GM18909 (cell line): Measurements from ENCODE around the gene TM7SF3.
A peak's percentile ranks its signal among the peaks of the same experiment; 100 is the strongest.

Experiments
- ATAC-seq: cut with Tn5 transposase; IDR thresholded peaks from one replicate; pipeline ENCODE4 v1.9.1; 2021; ENCODE audit warnings: mild to moderate bottlenecking; ENCODE audit not compliant: unreplicated experiment, poor library complexity

TM7SF3 gene

GRCh38 chr12:27015730-27016076 lies 1.5 kb upstream of the TM7SF3 start:
- no peak for ATAC-seq

- ATAC-seq, result no peak
These were observed 910 bp upstream of the TM7SF3 start for GRCh38 chr12:27014859-27015729.

- ATAC-seq, result peak; percentile 32
These were observed 536 bp downstream of the TM7SF3 start for GRCh38 chr12:27013611-27014084.

- ATAC-seq, result no peak
These were observed 1.3 kb downstream of the TM7SF3 start for GRCh38 chr12:27012982-27013255.

- ATAC-seq, result no peak
These were observed 1.8 kb downstream of the TM7SF3 start for GRCh38 chr12:27012239-27012981.

- no peak for ATAC-seq
These were observed 4.3 kb downstream of the TM7SF3 start for GRCh38 chr12:27009881-27010301.

GRCh38 chr12:27008081-27008480 lies 6.1 kb downstream of the TM7SF3 start:
- ATAC-seq, result no peak

- ATAC-seq, result no peak
These were observed 7.3 kb downstream of the TM7SF3 start for GRCh38 chr12:27006797-27007467.

- no peak for ATAC-seq
These were observed 8.7 kb downstream of the TM7SF3 start for GRCh38 chr12:27005495-27005894.

GRCh38 chr12:27003421-27004381 lies 10.5 kb downstream of the TM7SF3 start:
- no peak for ATAC-seq

- no peak for ATAC-seq
These were observed 12.0 kb downstream of the TM7SF3 start for GRCh38 chr12:27002141-27002540.

GRCh38 chr12:27001663-27002062 lies 12.5 kb downstream of the TM7SF3 start:
- no peak for ATAC-seq

GRCh38 chr12:27000961-27001360 lies 13.2 kb downstream of the TM7SF3 start:
- ATAC-seq, result no peak

GRCh38 chr12:26997003-26997402 lies 17.2 kb downstream of the TM7SF3 start:
- ATAC-seq, result no peak

- no peak for ATAC-seq
These were observed 18.5 kb downstream of the TM7SF3 start for GRCh38 chr12:26995706-26996105.

GRCh38 chr12:26994109-26994508 lies 20.1 kb downstream of the TM7SF3 start:
- no peak for ATAC-seq

GRCh38 chr12:26991826-26992225 lies 22.4 kb downstream of the TM7SF3 start:
- no peak for ATAC-seq

GRCh38 chr12:26989873-26990272 lies 24.3 kb downstream of the TM7SF3 start:
- ATAC-seq, result no peak

GRCh38 chr12:26988703-26989102 lies 25.5 kb downstream of the TM7SF3 start:
- no peak for ATAC-seq
